Psoas muscle (tissue), 8 donors: Measurements from ENCODE around the gene TACC3. TPM values are rescaled to one million over a fixed set of nuclear protein-coding genes. Genes with fewer than 3 reads are reported as not detected.

ENCODE experiments used
- ATAC-seq, 4 donors: fragments of 200-7000 bp; cut with Tn5 transposase; one replicate each; pipeline ENCODE4 v1.9.1; 2020; ENCODE audit warnings: moderate library complexity in 3 of 4, mild to moderate bottlenecking in 2 of 4
- DNase-seq, 2 donors: peaks; one replicate each; pipeline ENCODE4 v3.0.0-alpha.2; 2020
- H3K27ac ChIP-seq: fragments of 200-600 bp; one replicate; pipeline ENCODE4 v1.8.0; 2022
- H3K27me3 ChIP-seq, 3 donors: fragments of 200-600 bp in 1 of 3; one replicate each; pipeline versions ENCODE4 v1.6.1 to v1.8.0; 2013 to 2022; ENCODE audit warnings: low read length in 2 of 3, mild to moderate bottlenecking in 2 of 3, moderate library complexity in 1 of 3; ENCODE audit not compliant: insufficient read depth in 3 of 3
- H3K36me3 ChIP-seq, 2 donors: fragments of 200-600 bp in 1 of 2; one replicate each; pipeline versions ENCODE4 v1.6.1 to v1.8.0; 2013 to 2022; ENCODE audit warnings: low read depth in 1 of 2, mild to moderate bottlenecking in 1 of 2, moderate library complexity in 1 of 2; ENCODE audit not compliant: insufficient read depth in 1 of 2
- H3K4me1 ChIP-seq: fragments of 200-600 bp; one replicate; pipeline ENCODE4 v1.8.0; 2022
- H3K4me3 ChIP-seq: fragments of 200-600 bp; one replicate; pipeline ENCODE4 v1.8.0; 2022; ENCODE audit warnings: mild to moderate bottlenecking
- H3K9me3 ChIP-seq: fragments of 200-600 bp; one replicate; pipeline ENCODE4 v1.8.0; 2022
- CTCF ChIP-seq: fragments of 200-600 bp; IDR thresholded peaks from one replicate; pipeline ENCODE4 v1.8.0; 2022; ENCODE audit warnings: antibody characterized with exemption
- WGBS, 3 donors: extraction: QIAGEN DNeasy Blood & Tissue Kit; methylation state at CpG; one replicate each; pipeline versions ENCODE4 v1.1.6 to v1.1.7; 2013; 5-methylcytosine and 5-hydroxymethylcytosine counted together
- intact Hi-C, 2 donors: fragments of 100-400 bp; cut with DNase I; formaldehyde crosslinking; loops; one replicate each; pipeline versions ENCODE4 v1.11.0 to v1.14.2; 2022
- polyA plus RNA-seq, 3 donors: library from polyadenylated mRNA; stranded (reverse); fragments of 200-250 nt; gene quantifications; one replicate each; pipeline ENCODE4 v1.2.3, GENCODE V29; 2013
- total RNA-seq, 4 donors: library from RNA; stranded (reverse); fragmentation: NEBNext Ultra II Directional in 2 of 4; extraction: Animal tissue kit (Norgen Biotek cat#: 25700) in 2 of 4; gene quantifications; one replicate each; pipeline versions ENCODE4 v1.2.1 to v1.2.4, GENCODE V29; 2021 to 2023
- donor health status: healthy with polysubstance abuse.
- donor health status: DM: no; HTN: no; CAD: no; lungs with moderate emphysema.
- donor health status: Bipolar disorder and iron deficiency.
- donor health status: healthy.
- donor health status: DM: yes; HTN: yes; CAD: no.
- donor health status: DM: no; HTN: no; CAD: no.
- donor health status: DM: no; HTN: no; CAD: no.
- donor health status: DM: yes; HTN: yes; CAD: no.

TACC3 gene
- total and polyA plus RNA-seq, 7 donors = 2.2 to 4.8 (median 2.9) TPM

GRCh38 chr4:1752284-1753041 is 31.1 kb downstream of the TACC3 start:
- ATAC-seq = no peak
- no peak overlapping the region for H3K4me3 ChIP-seq
- DNase-seq = no peak

GRCh38 chr4:1753294-1753696 is 32.0 kb downstream of the TACC3 start:
- ATAC-seq (no peak), DNase-seq (no peak)
- Histone ChIP-seq H3K9me3 (no peaks in the 10 kb centered on the region), H3K4me3 (no peak overlapping the region), H3K27me3 (peaks cover 0 to 4% (median 2%) of the 10 kb centered on the region in 3 donors), H3K27ac (no peak overlapping the region), H3K4me1 (no peaks in the 10 kb centered on the region), H3K36me3 (no peaks in the 10 kb centered on the region)
- 72 to 86% (median 82%) methylated on average over 10 of the region's 10 CpGs for WGBS, 3 donors
- TF ChIP-seq CTCF = no peak
- intact Hi-C loops = no loop called here

More at GRCh38 chr4:1752284-1753041, 31.1 kb downstream of the TACC3 start:
- Histone ChIP-seq H3K27ac (no peak overlapping the region), H3K27me3 (peaks cover 0 to 8% (median 2%) of the 10 kb centered on the region in 3 donors), H3K9me3 (no peaks in the 10 kb centered on the region), H3K4me1 (no peaks in the 10 kb centered on the region), H3K36me3 (no peaks in the 10 kb centered on the region)
- WGBS, 3 donors = 54 to 57% (median 57%) methylated on average over 30 to 35 of the region's 35 CpGs
- intact Hi-C loops = no loop called here
- no peak for TF ChIP-seq CTCF

- H3K27me3 ChIP-seq = peaks cover 0 to 2% (median 0%) of the 10 kb centered on the region in 3 donors
- 77 to 80% (median 80%) methylated on average over 13 to 15 of the region's 15 CpGs for WGBS, 3 donors
- no peak for TF ChIP-seq CTCF
- DNase-seq (no peak), ATAC-seq (no peak)
- intact Hi-C loops = no loop called here
- H3K4me1 ChIP-seq = no peaks in the 10 kb centered on the region
- no peaks in the 10 kb centered on the region for H3K36me3 ChIP-seq
- H3K9me3 ChIP-seq = no peaks in the 10 kb centered on the region
- no peak overlapping the region for H3K4me3 ChIP-seq
- no peak overlapping the region for H3K27ac ChIP-seq
Measured at GRCh38 chr4:1753697-1754311, 32.5 kb downstream of the TACC3 start.

- TF ChIP-seq CTCF = no peak
- WGBS, 3 donors = 74 to 77% (median 75%) methylated on average over 5 of the region's 5 CpGs
- DNase-seq (no peak), ATAC-seq (no peak)
- no peaks in the 10 kb centered on the region for H3K4me1 ChIP-seq
- H3K36me3 ChIP-seq = no peaks in the 10 kb centered on the region
- H3K27ac ChIP-seq = no peak overlapping the region
- H3K9me3 ChIP-seq = no peaks in the 10 kb centered on the region
- peaks cover 0 to 2% (median 0%) of the 10 kb centered on the region in 3 donors for H3K27me3 ChIP-seq
- no peak overlapping the region for H3K4me3 ChIP-seq
- intact Hi-C loops = no loop called here
Measured at GRCh38 chr4:1754336-1754735, 33.0 kb downstream of the TACC3 start.
